Stimulated activated CD8-positive, alpha-beta memory T cell treated with anti-CD3 and anti-CD28 coated beads, Interleukin-7, amount 100 ng/mL, for 24 hours (primary cell): Measurements from ENCODE around the gene SLC22A3.
"Not testable (repeated sequence)": the region's sequence is repeated elsewhere in the genome, so short reads cannot be mapped to it uniquely, and the experiment has no call there.

Experiments used
- DNase-seq: peaks from one replicate; pipeline ENCODE4 v3.0.0-alpha.2; 2020; ENCODE audit warnings: low read depth

Gene SLC22A3

GRCh38 chr6:160374836-160375560, 26.8 kb downstream of the SLC22A3 start:
- no peak for DNase-seq

- DNase-seq = no peak
Observed at GRCh38 chr6:160375561-160375949, 27.4 kb downstream of the SLC22A3 start.

GRCh38 chr6:160376445-160376844, 28.3 kb downstream of the SLC22A3 start:
- no peak for DNase-seq

DNA sequence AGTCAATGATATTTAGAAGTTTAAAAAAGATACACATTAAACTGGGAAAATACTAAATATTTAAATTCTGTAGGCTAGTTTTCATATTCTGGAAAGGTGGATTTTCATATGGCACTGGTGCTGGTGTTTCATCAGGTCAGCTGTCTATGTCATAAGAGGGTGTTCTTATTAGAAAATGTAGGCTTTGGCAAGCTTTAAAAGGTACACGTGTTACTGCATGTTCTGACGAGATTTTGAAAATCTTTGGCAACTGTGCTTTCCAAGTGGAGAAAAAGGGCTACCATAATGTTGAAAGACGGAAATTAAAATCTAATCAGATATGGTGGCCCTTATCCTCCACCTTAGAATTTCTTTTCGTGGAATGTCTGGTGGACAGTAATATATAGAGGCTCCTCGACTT, 30.0 kb downstream of the SLC22A3 start:
- no peak for DNase-seq

- no peak for DNase-seq
Observed at GRCh38 chr6:160378882-160379281, 30.7 kb downstream of the SLC22A3 start.

DNA sequence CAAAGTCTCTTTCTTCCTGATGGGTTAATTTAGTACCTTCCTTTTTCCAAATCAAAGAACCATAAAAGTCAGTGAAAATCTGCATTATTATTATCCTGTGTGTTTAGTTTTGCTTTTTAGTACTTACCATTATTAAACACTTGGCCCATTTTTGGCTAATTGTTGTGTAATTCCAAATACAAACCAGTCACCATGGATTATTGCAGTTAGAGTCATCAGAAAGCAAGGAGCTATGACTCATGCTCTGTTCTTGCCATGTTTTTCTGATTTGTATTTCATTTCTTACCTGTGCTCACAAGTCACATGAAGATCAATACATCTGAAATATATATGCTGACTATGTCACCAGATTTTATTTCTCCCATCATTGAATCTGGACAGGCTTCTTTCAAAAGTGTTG, 31.3 kb downstream of the SLC22A3 start:
- DNase-seq = no peak

GRCh38 chr6:160382946-160383345, 34.8 kb downstream of the SLC22A3 start:
- DNase-seq = no peak

DNA sequence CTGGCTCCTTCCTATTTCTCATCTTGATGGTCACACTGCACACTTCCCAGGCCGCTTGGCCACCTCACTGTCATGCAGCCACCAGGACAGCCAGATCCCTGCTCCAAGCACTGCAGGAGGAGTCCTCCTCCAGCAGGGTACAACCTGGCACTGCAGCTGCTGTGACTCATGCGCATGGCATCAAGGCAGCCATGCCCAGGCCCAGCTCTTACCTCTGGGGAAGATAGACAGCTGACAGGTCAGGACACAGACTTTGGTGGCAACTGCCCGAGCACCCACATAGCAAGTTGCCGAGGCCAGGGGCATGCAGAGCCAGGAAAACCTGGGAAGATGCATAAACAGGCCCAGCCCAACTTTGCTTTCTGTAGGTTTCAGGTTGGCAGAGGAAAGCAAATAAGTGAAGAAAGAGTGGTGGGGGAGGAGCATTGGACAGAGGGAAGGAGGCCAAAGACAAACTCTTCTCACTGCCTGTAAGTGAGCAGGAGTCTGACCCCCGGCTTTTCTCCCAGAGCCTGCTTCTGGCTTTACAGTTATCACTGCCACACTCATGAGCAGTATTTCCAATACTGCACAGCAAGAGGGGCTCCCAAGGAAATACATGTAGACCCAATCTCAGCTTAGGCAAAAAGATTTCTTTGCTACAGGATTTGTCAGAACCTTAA, 38.8 kb downstream of the SLC22A3 start:
- no peak for DNase-seq

- DNase-seq = no peak
Observed at GRCh38 chr6:160387916-160388643, 39.9 kb downstream of the SLC22A3 start.

GRCh38 chr6:160388922-160389321, 40.7 kb downstream of the SLC22A3 start:
- no peak for DNase-seq

- DNase-seq = no peak
Observed at GRCh38 chr6:160391419-160392116, 43.4 kb downstream of the SLC22A3 start.

DNA sequence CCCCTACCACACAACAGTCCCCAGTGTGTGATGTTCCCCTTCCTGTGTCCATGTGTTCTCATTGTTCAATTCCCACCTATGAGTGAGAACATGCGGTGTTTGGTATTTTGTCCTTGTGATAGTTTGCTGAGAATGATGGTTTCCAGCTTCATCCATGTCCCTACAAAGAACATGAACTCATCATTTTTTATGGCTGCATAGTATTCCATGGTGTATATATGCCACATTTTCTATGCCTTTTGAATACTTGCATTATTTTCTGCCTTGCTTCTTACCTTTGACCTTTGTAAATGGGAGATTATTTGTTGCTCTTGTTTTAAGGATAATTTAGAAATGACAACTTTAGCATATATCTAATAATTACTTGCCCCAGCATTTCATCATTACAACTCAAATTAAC, 45.3 kb downstream of the SLC22A3 start:
- DNase-seq = not testable (repeated sequence)

- DNase-seq = no peak
Observed at GRCh38 chr6:160393891-160394653, 45.9 kb downstream of the SLC22A3 start.

DNA sequence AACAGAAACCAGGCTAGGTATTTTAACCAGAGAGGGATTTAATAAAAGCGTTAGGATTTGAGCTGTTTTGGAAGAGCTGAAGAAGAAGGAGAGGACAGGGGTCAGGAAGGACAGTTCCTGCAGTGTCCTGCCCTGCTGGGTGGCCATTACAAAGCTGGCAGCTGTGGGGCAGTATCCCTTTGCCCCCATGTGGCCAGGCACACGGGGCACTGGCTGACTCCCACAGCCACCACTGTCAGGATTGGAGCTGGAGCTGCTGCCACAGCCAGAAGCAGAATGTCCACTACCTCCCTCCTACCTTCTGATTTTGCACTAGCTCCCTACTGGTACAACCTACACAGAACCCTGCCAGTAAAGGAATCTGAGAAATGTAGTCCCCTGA, 46.5 kb downstream of the SLC22A3 start:
- DNase-seq = no peak

DNA sequence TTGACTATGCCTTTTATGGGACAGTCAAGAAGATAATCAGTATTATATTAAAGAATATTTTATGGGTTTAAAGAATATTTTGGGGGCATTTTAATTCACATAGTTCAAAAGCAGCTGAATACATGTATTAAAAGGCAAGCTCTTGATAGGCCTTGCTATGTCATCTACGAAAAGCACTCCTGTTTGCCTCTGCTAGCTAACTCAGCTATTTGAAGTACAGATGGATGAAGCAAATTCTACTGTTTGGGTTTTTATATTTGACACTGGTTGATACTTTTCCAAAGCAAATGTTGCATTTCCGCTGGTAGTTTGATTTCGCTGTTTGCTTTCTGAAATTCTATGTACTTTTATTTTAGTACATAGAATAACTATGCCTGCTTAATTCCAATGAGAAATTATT, 47.0 kb downstream of the SLC22A3 start:
- no peak for DNase-seq

GRCh38 chr6:160396292-160396691, 48.1 kb downstream of the SLC22A3 start:
- DNase-seq = no peak

GRCh38 chr6:160398674-160399271, 50.6 kb downstream of the SLC22A3 start:
- DNase-seq = no peak

DNA sequence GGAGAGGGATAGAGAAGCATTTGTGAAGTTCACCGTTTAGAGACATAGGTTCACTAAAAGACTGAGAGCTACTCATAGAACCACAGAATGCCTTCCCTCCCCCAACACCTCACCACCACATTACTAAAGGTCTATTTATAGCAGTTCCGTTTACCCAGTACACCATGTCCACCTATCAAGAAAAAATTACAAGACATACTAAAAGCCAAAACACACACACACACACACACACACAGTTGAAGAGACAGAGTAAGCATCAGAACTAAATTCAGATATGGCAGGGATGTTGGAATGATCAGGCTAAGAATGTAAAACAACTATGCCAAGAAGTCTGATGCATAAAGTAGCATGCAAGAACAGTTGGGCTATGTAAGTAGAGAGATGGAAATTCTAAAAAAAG, 52.3 kb downstream of the SLC22A3 start:
- DNase-seq = no peak

- DNase-seq = no peak
Observed at GRCh38 chr6:160408528-160408927, 60.4 kb downstream of the SLC22A3 start.

DNA sequence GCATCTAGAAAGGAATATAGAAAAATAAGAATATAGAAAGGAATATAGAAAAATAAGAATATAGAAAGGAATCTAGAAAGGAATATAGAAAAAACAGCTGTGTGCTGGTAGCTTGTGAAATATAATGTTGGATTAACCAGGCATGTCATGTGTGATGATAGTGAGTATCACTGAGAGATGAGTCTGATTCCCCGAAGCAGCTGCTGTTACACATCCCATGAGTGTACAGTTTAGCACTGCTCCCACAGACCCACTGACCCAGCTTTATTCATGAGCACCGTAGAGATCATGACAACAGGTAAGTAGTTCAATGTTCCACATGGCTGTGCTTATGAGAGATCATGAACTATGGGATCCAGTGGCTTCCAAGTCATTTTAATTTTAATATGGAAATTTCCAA, 64.8 kb downstream of the SLC22A3 start:
- DNase-seq = no peak

GRCh38 chr6:160417146-160417545, 69.0 kb downstream of the SLC22A3 start:
- no peak for DNase-seq
